D721Med (cell line): ENCODE measurements around the gene MKRN1.
A peak's percentile ranks its signal among the peaks of the same experiment; 100 is the strongest.
"Not testable (repeated sequence)": the region's sequence is repeated elsewhere in the genome, so short reads cannot be mapped to it uniquely, and the experiment has no call there.

ENCODE experiments used
- DNase-seq: peaks from one replicate; pipeline ENCODE4 v3.0.0; 2011; ENCODE audit warnings: low spot score; ENCODE audit not compliant: insufficient read length
- FAIRE-seq: peaks from 2 replicates; lab custom pipeline; 2011; peaks lifted over from hg19 to GRCh38; lab: Jason Lieb, UNC
- TF ChIP-seq, protein P1 (sequence below): IDR thresholded peaks from 2 replicates; pipeline ENCODE4 v1.5.1; 2012; ENCODE audit warnings: mild to moderate bottlenecking, control low read depth; ENCODE audit not compliant: insufficient read depth; ENCODE audit errors: missing control alignments

The MKRN1 gene

DNA sequence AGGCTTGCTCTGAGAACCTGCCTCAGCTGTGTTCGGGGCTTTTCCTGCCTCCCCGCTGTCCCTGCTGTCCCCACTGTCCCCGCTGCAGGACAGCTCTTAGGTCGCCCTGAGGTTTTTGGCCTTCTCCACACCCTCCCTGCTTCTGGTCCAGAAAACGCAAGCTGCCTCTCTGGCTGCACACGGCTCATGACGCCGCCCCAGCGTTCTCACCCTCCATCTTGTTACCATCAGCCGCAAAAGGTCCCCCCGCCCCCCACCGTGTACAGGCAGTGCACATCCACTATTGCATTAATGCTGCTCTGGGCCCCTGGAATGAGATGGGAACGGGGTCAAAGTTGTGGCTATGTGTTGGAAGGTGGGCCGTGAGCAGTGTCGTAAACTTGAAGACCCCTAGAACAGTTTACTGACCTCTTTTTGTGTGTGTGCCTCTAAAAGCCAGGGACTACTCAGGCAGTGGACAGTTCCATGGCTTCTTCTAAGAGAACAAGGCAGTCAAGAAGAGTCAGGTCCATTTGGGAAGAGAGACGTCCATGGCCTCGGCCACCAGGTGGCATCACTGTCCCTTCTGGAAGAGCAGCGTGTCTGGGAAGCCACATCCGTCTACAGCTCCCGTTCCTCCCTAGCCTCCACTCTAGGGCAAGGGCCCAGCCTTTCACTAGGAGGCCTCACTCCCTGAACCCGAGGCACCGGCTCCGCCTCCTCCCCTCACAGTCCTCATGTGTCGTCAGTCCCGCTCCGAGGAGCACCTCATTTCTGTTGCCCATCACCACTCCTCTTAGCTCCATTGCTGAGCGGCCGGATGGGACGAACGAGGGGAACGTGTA lies 38.5 kb upstream of the MKRN1 start:
- peak; percentile 90 for DNase-seq
- TF ChIP-seq, protein P1, sequence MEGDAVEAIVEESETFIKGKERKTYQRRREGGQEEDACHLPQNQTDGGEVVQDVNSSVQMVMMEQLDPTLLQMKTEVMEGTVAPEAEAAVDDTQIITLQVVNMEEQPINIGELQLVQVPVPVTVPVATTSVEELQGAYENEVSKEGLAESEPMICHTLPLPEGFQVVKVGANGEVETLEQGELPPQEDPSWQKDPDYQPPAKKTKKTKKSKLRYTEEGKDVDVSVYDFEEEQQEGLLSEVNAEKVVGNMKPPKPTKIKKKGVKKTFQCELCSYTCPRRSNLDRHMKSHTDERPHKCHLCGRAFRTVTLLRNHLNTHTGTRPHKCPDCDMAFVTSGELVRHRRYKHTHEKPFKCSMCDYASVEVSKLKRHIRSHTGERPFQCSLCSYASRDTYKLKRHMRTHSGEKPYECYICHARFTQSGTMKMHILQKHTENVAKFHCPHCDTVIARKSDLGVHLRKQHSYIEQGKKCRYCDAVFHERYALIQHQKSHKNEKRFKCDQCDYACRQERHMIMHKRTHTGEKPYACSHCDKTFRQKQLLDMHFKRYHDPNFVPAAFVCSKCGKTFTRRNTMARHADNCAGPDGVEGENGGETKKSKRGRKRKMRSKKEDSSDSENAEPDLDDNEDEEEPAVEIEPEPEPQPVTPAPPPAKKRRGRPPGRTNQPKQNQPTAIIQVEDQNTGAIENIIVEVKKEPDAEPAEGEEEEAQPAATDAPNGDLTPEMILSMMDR: peak; percentile 93
- FAIRE-seq: no peak

DNA sequence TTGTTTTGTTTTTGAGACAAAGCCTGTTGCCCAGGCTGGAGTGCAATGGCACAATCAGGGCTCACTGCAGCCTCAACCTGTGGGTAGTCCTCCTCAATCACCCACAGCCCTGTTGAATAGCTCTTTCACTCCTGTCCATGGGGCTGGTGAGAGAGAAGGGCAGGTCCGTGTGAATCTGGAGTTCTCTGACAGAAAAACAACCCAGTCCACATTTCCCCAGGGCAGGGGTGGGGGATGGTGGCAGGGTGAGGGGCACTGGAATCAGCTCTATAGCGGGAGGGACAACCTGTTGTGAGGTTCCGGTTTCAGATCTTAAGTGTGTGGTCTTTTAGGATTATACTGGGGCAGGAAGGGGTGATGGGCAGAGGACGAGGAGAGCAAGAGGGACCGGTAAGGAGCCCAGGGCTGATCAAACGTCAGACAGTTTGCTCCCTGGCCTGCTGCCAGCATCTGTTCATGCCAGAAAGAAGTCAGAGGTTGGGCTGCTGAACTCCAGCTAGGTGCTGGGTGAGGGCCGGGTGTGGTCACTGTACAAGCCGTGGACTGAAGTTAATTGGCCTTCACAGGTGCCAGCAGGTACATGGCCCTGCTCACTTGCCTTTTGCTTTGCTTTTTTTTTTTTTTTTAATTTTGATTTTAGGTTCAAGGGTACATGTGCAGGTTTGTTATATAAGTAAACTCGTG lies 33.2 kb upstream of the MKRN1 start:
- DNase-seq: no peak
- no peak for FAIRE-seq

DNA sequence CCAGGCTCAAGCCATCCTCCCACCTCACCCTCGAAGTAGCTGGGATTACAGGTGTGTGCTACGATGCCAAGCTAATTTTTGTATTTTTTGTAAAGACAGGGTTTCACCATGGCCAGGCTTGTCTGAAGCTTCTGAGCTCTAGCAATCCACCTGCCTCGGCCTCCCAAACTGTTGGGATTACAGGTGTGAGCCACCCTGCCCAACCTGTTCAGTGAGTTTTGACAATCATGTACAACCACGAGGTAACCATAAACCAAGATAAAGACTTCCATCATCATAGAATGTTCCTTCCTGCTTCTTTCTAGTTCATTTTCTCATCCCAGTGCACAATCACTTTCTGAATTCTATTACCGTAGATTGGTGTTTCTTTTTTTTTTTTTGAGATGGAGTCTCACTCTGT lies 30.5 kb upstream of the MKRN1 start:
- TF ChIP-seq, protein P1: no peak
- no peak for FAIRE-seq
- no peak for DNase-seq

More for the DNA sequence above, 33.2 kb upstream of the MKRN1 start:
- TF ChIP-seq, protein P1: no peak

- FAIRE-seq, DNase-seq: not testable (repeated sequence)
These were observed 28.3 kb upstream of the MKRN1 start for GRCh38 chr7:140507556-140507955.

DNA sequence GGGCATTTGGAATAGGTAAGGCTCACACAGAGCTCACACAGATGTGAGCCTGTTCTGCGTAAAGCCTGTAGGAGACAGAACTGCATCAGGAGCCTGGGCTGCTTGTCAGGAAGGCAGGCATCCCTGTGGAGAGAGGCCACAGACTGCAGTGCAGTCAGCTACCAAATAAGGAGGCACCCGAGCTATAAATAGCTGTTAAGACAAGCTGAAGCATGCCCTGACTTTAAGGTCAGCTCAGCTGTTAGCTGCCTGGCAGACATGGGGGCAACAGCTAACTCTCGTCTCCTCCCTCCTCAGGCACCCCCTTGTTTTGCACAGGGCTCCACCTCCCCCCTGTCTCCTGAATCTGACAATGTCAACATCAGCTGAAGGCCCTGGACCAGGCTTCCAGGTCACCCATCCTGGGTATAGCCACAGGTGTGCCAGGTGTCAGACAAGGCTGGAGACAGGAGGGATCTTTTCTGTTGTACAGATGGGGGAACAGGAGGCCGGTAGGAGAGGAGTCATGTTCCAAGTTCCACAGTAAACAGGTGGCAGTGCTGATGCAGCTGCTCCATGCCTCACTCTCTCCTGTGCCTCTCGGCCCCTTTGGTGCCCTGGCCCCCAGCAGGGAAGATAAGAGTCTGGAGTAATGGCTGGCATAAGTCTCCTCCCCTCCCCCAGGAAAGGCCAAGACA lies 27.6 kb upstream of the MKRN1 start:
- FAIRE-seq: no peak
- DNase-seq: no peak
- TF ChIP-seq, protein P1: no peak

DNA sequence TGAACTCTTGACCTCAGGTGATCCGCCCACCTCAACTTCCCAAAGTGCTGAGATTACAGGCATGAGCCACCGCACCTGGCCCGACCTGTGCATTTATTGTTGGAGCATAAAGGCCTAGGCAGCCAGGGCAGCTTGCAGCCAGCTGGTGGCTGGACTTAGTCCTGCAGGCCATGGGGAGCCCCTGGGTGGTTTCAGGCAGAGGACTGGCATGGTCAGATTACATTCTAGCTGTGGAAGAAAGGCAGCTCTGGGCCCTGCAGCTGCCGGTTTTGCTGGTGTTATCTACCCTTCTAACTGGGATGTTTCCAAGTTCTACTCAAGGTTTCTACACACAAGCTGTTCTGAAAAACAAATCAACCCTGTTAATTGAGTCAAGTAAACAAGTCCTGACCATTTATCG lies 22.7 kb upstream of the MKRN1 start:
- FAIRE-seq (no peak), DNase-seq (no peak)

DNA sequence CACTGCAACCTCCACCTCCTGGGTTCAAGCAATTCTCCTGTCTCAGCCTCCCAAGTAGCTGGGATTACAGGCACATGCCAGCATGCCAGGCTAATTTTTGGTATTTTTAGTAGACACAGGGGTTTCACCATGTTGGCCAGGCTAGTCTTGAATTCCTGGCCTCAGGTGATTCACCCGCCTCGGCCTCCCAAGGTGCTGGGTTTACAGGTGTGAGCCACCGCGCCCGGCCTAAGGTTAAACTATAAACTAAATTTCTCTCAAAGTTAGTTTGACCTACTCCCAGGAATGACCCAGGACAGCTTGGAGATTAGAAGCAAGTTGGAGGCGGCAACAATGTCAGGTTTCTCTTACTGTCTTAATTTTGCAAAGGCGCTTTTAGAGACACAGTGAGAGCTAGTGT lies 18.5 kb upstream of the MKRN1 start:
- not testable (repeated sequence) for FAIRE-seq, DNase-seq

More for the DNA sequence above, 22.7 kb upstream of the MKRN1 start:
- TF ChIP-seq, protein P1: no peak
